HG03139 (cell line): ENCODE data around the gene PSME2.

Source experiments
- ATAC-seq: cut with Tn5 transposase; IDR thresholded peaks from one replicate; pipeline ENCODE4 v1.9.1; 2021; ENCODE audit not compliant: unreplicated experiment

PSME2 gene

DNA sequence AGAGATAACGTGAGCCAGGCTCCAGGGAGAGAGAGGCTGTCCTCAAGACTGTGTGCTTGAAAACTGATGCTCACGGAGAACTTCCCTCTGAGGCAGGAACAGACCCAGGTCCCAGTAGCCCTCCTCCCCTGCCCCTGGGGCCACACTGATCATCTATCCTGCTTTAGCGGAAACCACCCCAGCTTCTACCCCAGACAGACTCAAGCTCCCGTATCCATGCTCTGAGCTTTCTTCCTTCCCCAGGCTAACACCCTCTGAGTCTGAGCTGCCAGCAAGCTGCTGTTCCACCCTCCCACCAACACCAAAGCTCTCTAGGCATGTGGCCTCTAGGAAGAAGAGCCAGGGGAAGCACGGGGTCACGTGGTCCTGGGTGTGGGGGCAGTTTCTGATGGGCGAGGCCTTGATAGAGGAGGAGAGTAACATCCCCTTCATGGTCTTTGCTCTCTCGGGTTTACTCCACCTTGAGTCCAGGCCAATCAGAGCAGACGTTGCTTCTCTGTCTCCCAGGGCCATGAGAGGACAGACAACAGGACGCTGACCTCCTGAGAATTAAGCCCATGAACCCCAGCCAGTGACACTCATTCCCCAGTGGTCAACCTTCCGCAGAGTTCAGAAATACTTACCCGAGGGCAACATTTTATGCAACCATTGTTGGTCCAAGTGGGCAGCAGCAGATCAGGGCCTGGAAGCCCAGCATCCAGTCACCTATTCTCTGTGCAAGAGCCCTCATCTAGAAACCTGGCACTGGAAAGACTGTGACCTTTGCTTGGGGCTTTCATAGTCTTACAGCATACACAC, 50.9 kb downstream of the PSME2 start:
- ATAC-seq = peak; percentile 63

DNA sequence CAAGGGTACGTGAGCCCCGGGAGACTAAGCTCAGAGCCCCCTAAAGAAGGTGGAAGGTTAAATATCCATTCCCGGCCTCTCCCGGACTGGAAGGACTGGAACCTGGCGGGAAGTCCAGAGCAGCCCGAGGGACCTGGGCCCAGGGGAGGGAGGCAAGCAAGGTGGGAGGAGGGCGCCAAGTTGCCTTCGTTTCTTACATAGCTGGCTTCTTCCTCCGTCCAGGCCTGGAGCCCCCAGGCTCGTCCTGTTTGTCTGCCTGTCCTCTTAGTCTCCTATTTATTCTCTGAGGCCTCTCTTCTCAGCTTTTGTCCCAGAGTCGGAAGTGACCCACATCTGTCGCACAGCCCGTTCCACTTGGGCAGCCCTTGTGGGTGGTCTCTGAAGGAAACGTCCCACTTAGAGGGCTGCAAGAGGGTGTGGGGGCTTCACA, 51.6 kb downstream of the PSME2 start:
- no peak for ATAC-seq

DNA sequence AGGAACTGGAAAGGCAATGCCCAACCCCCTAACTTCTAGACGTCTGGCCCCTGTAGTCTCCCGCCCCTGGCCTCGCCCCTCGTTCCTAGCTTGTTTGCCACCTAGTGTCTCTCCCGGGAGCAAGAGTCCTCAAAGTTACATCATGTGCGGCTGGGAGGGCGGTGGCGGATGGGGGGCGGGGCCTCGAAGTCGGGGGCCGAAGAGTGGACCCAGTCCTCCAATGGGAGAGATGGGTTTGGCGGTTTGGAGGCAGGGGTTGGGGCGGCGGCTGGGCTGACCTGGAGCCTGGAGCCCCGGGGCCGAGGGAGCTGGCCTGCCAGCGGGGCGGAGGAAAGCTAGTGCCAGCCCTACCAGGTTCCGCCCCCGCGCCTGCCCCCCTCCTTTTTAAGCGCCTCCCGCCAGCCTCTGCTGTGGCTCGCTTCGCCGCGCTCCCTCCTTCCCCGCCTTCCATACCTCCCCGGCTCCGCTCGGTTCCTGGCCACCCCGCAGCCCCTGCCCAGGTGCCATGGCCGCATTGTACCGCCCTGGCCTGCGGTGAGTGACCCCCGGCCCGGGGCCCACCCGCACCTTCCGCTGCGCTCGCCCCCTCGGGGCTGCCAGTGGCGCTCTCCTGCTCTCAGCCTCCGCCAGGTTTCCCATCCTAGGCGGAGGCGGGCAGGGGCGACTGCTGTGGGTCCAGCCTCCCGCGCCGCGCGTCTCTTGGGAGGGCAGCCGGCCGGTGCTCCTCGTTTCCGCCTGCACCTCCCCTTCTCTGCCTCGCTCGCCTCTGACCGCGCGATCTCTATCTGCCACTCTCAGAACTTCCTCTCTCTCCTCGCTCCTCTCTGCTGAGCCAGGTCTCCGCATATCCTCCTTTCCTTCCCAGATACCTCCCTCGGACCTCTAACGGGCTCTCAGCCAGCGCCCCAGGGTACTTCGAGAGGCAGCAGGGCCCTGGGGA, 52.2 kb downstream of the PSME2 start, which contains the start of gene PCK2:
TSS of gene PCK2 (plus strand) at position 411 of the 940 bp plus-strand sequence. CDS start at position 506, 95 bp downstream.
- ATAC-seq = peak; percentile 39
